GM03348 (cell line): Measurements from ENCODE around the gene ZBBX.
A peak's percentile ranks its signal among the peaks of the same experiment; 100 is the strongest.
"Not testable (repeated sequence)": the region's sequence is repeated elsewhere in the genome, so short reads cannot be mapped to it uniquely, and the experiment has no call there.

Experiments
- DNase-seq: peaks from one replicate; pipeline ENCODE4 v3.0.0; 2012; ENCODE audit warnings: low spot score

Gene ZBBX

GRCh38 chr3:167380004-167380689, at the start of gene ZBBX:
ZBBX (minus strand) TSS chr3:167380297; CDS start chr3:167372901, 7,396 bp downstream.
- DNase-seq = peak; percentile 86

- not testable (repeated sequence) for DNase-seq
Measured at GRCh38 chr3:167426962-167427361, 46.9 kb upstream of the ZBBX start.

GRCh38 chr3:167422396-167422795, 42.3 kb upstream of the ZBBX start:
- DNase-seq = not testable (repeated sequence)

GRCh38 chr3:167409611-167410010, 29.5 kb upstream of the ZBBX start:
- DNase-seq = no peak

GRCh38 chr3:167406876-167407492, 26.9 kb upstream of the ZBBX start:
- peak; percentile 30 for DNase-seq

- DNase-seq = no peak
Measured at GRCh38 chr3:167397826-167398225, 17.7 kb upstream of the ZBBX start.

- no peak for DNase-seq
Measured at GRCh38 chr3:167396075-167396474, 16.0 kb upstream of the ZBBX start.

GRCh38 chr3:167394003-167394402, 13.9 kb upstream of the ZBBX start:
- DNase-seq = no peak

- DNase-seq = no peak
Measured at GRCh38 chr3:167382155-167382554, 2.1 kb upstream of the ZBBX start.

GRCh38 chr3:167375478-167375877, 4.6 kb downstream of the ZBBX start:
- no peak for DNase-seq

GRCh38 chr3:167372138-167372537, 8.0 kb downstream of the ZBBX start:
- DNase-seq = no peak

- no peak for DNase-seq
Measured at GRCh38 chr3:167361948-167362347, 18.1 kb downstream of the ZBBX start.

GRCh38 chr3:167361306-167361705, 18.8 kb downstream of the ZBBX start:
- no peak for DNase-seq

GRCh38 chr3:167355446-167355845, 24.7 kb downstream of the ZBBX start:
- DNase-seq = no peak

GRCh38 chr3:167354751-167355150, 25.3 kb downstream of the ZBBX start:
- no peak for DNase-seq

GRCh38 chr3:167350245-167350862, 29.7 kb downstream of the ZBBX start:
- DNase-seq = no peak

- DNase-seq = no peak
Measured at GRCh38 chr3:167346171-167346570, 33.9 kb downstream of the ZBBX start.

GRCh38 chr3:167330993-167331785, 48.9 kb downstream of the ZBBX start:
- DNase-seq = no peak

- DNase-seq = no peak
Measured at GRCh38 chr3:167323572-167323971, 56.5 kb downstream of the ZBBX start.

- DNase-seq = no peak
Measured at GRCh38 chr3:167318996-167319615, 61.0 kb downstream of the ZBBX start.

- no peak for DNase-seq
Measured at GRCh38 chr3:167318306-167318705, 61.8 kb downstream of the ZBBX start.

- DNase-seq = no peak
Measured at GRCh38 chr3:167306319-167306718, 73.8 kb downstream of the ZBBX start.
